Measurements from ENCODE around the gene TNFSF18. TPM values are rescaled to one million over a fixed set of nuclear protein-coding genes. Genes with fewer than 3 reads are reported as not detected.

Gene TNFSF18
- total RNA-seq, 1 experiment from 2014 or later: not detected

DNA sequence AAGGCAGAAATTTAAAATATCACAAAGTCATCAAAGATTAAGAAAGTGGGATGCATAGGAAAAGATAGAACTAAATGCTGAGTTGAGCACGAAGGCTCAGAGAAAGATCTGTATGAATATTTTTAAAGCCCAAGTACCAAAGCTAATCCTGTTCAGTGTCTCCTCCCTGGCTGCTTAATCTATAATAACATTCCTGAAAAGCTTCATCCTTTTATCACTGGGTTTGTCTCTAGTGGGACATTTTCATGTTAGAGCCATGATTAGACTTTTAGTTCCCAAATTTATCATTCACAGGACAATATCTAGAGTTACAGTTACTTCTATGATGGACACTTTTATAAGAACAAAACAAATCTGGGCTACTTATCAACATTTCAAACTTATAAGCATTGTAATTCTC lies 38.6 kb downstream of the TNFSF18 start:
- no peak for TF ChIP-seq EZH2 (IDR thresholded peaks at IDR 0.05; ENCODE audit: borderline replicate concordance, low read depth, low read length, poor library complexity, severe bottlenecking)
- TF ChIP-seq CTCF (conservative IDR thresholded peaks at IDR 0.05; ENCODE audit: low read depth, low read length): no peak
- Histone ChIP-seq H3K36me3 (ENCODE audit: insufficient read depth, low read length, poor library complexity, severe bottlenecking) (no peaks in the 10 kb centered on the region), H3K27me3 (replicated peaks; ENCODE audit: insufficient read depth, low read depth, low read length, poor library complexity) (no peaks in the 10 kb centered on the region), H3K4me3 (ENCODE audit: low read depth, low read length, poor library complexity, severe bottlenecking) (no peak overlapping the region), H3K4me1 (ENCODE audit: insufficient read depth, low read length, poor library complexity, severe bottlenecking) (peaks cover 9% of the 10 kb centered on the region), H3K27ac (ENCODE audit: low read depth, low read length, poor library complexity, severe bottlenecking) (no peak overlapping the region), H3K9me3 (ENCODE audit: low read depth, low read length, poor library complexity, severe bottlenecking) (no peaks in the 10 kb centered on the region)
- DNase-seq (ENCODE audit: low spot score): no peak
- ChIA-PET CTCF (no interaction called here), POLR2A (ENCODE audit: low non-redundant PET) (no interaction called here)
- BruUV-seq (replicated peaks): no TSS peak
- intact Hi-C loops (cut with micrococcal nuclease; ENCODE audit: unreplicated experiment): no loop called here

GRCh38 chr1:173009597-173009996 lies 41.1 kb downstream of the TNFSF18 start:
- Histone ChIP-seq H3K4me3 (ENCODE audit: low read depth, low read length, poor library complexity, severe bottlenecking) (no peak overlapping the region), H3K27ac (ENCODE audit: low read depth, low read length, poor library complexity, severe bottlenecking) (no peak overlapping the region), H3K4me1 (ENCODE audit: insufficient read depth, low read length, poor library complexity, severe bottlenecking) (no peaks in the 10 kb centered on the region), H3K36me3 (ENCODE audit: insufficient read depth, low read length, poor library complexity, severe bottlenecking) (no peaks in the 10 kb centered on the region), H3K27me3 (replicated peaks; ENCODE audit: insufficient read depth, low read depth, low read length, poor library complexity) (no peaks in the 10 kb centered on the region), H3K9me3 (ENCODE audit: low read depth, low read length, poor library complexity, severe bottlenecking) (no peaks in the 10 kb centered on the region)
- no peak for DNase-seq (ENCODE audit: low spot score)
- CTCF ChIA-PET: no interaction called here
- POLR2A ChIA-PET (ENCODE audit: low non-redundant PET): no interaction called here
- TF ChIP-seq CTCF (conservative IDR thresholded peaks at IDR 0.05; ENCODE audit: low read depth, low read length): no peak
- intact Hi-C loops (cut with micrococcal nuclease; ENCODE audit: unreplicated experiment): no loop called here
- BruUV-seq (replicated peaks): no TSS peak

DNA sequence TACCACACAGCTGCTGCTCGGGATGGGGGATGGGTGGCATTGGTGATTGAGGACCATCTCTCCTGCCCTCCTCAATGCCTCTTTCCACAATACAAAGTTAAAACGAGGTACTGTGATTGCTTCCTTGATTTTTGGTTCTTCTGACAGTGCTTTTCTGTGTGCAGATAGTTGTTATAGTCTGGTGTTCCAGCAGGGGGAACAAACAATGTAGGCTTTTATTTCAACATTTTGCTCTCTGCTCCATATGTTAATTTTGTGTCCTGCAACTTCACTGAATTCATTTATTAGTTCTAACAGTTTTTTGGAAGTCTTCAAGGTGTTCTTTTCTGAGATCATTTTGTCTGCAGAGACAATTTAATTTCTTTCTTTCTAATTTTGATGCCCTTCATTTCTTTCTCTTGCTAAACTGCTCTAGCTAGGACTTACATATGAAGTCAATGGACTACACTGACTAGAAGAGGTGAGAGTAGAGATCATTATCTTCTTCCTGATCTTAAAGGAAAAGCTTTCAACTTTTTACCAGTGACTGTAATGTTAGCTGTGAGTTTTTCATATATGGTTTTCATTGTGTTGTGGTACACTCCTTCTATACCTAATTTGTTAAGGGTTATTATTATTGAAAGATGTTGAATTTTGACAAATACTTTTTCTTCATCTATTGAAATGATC lies 45.4 kb downstream of the TNFSF18 start:
- no peaks in the 10 kb centered on the region for H3K27me3 ChIP-seq (replicated peaks; ENCODE audit: insufficient read depth, low read depth, low read length, poor library complexity)
- no peak overlapping the region for H3K4me3 ChIP-seq (ENCODE audit: low read depth, low read length, poor library complexity, severe bottlenecking)
- H3K4me1 ChIP-seq (ENCODE audit: insufficient read depth, low read length, poor library complexity, severe bottlenecking): no peaks in the 10 kb centered on the region
- intact Hi-C loops (cut with micrococcal nuclease; ENCODE audit: unreplicated experiment): no loop called here
- BruUV-seq (replicated peaks): no TSS peak
- TF ChIP-seq CTCF (conservative IDR thresholded peaks at IDR 0.05; ENCODE audit: low read depth, low read length): no peak
- DNase-seq (ENCODE audit: low spot score): no peak
- H3K27ac ChIP-seq (ENCODE audit: low read depth, low read length, poor library complexity, severe bottlenecking): no peak overlapping the region
- no peaks in the 10 kb centered on the region for H3K9me3 ChIP-seq (ENCODE audit: low read depth, low read length, poor library complexity, severe bottlenecking)
- CTCF ChIA-PET: no interaction called here
- no peaks in the 10 kb centered on the region for H3K36me3 ChIP-seq (ENCODE audit: insufficient read depth, low read length, poor library complexity, severe bottlenecking)
- POLR2A ChIA-PET (ENCODE audit: low non-redundant PET): no interaction called here
